ENCODE measurements around the gene NEK4. TPM values are rescaled to one million over a fixed set of nuclear protein-coding genes. Genes with fewer than 3 reads are reported as not detected.

NEK4 gene
- total and polyA plus RNA-seq, 2 of the 13 experiments (the other 11 are each of a cell fraction or from before 2014, with no cell fraction given): 16.5 to 38.0 TPM

GRCh38 chr3:52787672-52788625, 17.2 kb upstream of the NEK4 start (continued):
- no peak for TF ChIP-seq ZNF367 (CRISPR knock-in tag; IDR thresholded peaks at IDR 0.05; ENCODE audit: borderline replicate concordance)
- TF ChIP-seq ZNF564 (CRISPR knock-in tag; IDR thresholded peaks at IDR 0.05): no peak
- TF ChIP-seq XRCC5 (optimal IDR thresholded peaks at IDR 0.05; ENCODE audit: low read length): peak; percentile 18
- TF ChIP-seq ZNF430 (CRISPR knock-in tag; IDR thresholded peaks at IDR 0.05): no peak
- no peak for TF ChIP-seq ZBTB4 (CRISPR knock-in tag; IDR thresholded peaks at IDR 0.05; ENCODE audit: borderline replicate concordance)
- TF ChIP-seq ZNF800 (CRISPR knock-in tag; IDR thresholded peaks at IDR 0.05): no peak
- no peak for TF ChIP-seq CBX5 (CRISPR knock-in tag; IDR thresholded peaks at IDR 0.05; ENCODE audit: borderline replicate concordance)
- TF ChIP-seq ZNF598 (CRISPR knock-in tag; IDR thresholded peaks at IDR 0.05; ENCODE audit: borderline replicate concordance): no peak
- no peak for TF ChIP-seq XBP1 (CRISPR knock-in tag; IDR thresholded peaks at IDR 0.05)
- TF ChIP-seq RELA (CRISPR knock-in tag; IDR thresholded peaks at IDR 0.05): no peak
- TF ChIP-seq ZNF205 (CRISPR knock-in tag; IDR thresholded peaks at IDR 0.05): no peak
- no peak for TF ChIP-seq ZNF10 (CRISPR knock-in tag; IDR thresholded peaks at IDR 0.05; ENCODE audit: borderline replicate concordance, low read depth)
- no peak for TF ChIP-seq DMTF1 (CRISPR knock-in tag; IDR thresholded peaks at IDR 0.05)
- no peak for TF ChIP-seq EHMT2 (IDR thresholded peaks at IDR 0.05; ENCODE audit: borderline replicate concordance, low read depth, low read length)
- no peak for TF ChIP-seq HOXA5 (CRISPR knock-in tag; IDR thresholded peaks at IDR 0.05)
- TF ChIP-seq LCORL (IDR thresholded peaks at IDR 0.05): no peak
- TF ChIP-seq LCORL (CRISPR knock-in tag; IDR thresholded peaks at IDR 0.05): peak; percentile 69
- no peak for TF ChIP-seq ZNF441 (CRISPR knock-in tag; IDR thresholded peaks at IDR 0.05; ENCODE audit: borderline replicate concordance)
- no peak for TF ChIP-seq SMAD1 (CRISPR knock-in tag; IDR thresholded peaks at IDR 0.05; ENCODE audit: borderline replicate concordance, low read depth)
- no peak for TF ChIP-seq ZFP90 (CRISPR knock-in tag; IDR thresholded peaks at IDR 0.05; ENCODE audit: borderline replicate concordance)
- TF ChIP-seq ZBTB25 (CRISPR knock-in tag; IDR thresholded peaks at IDR 0.05): no peak

All from HepG2 (cell line).